Skeletal muscle satellite cell (primary cell): ENCODE measurements around the gene CLMP.

ENCODE experiments used
- H3K27me3 ChIP-seq: 2 replicates; pipeline ENCODE4 v1.7.0; 2013; ENCODE audit warnings: low read length; ENCODE audit not compliant: control insufficient read depth, insufficient read depth
- H3K36me3 ChIP-seq: 2 replicates; pipeline ENCODE4 v1.7.0; 2013; ENCODE audit warnings: mild to moderate bottlenecking, control low read depth, low read length; ENCODE audit not compliant: insufficient read depth
- H3K4me1 ChIP-seq: 2 replicates; pipeline ENCODE4 v1.7.0; 2013; ENCODE audit warnings: low read length; ENCODE audit not compliant: control insufficient read depth, insufficient read depth
- H3K4me2 ChIP-seq: 2 replicates; pipeline ENCODE4 v1.7.0; 2013; ENCODE audit warnings: mild to moderate bottlenecking, low read length
- H3K4me3 ChIP-seq: 2 replicates; pipeline ENCODE4 v1.7.0; 2013; ENCODE audit warnings: low read length
- H3K9ac ChIP-seq: 2 replicates; pipeline ENCODE4 v1.7.0; 2013; ENCODE audit warnings: mild to moderate bottlenecking, low read depth, low read length, moderate library complexity
- H3K9me3 ChIP-seq: replicated peaks from 2 replicates; pipeline ENCODE4 v1.7.0; 2013; ENCODE audit warnings: mild to moderate bottlenecking, control low read depth, low read length

Gene CLMP

GRCh38 chr11:123202155-123203151 lies 7.4 kb upstream of the CLMP start:
- H3K9ac ChIP-seq = no peak overlapping the region
- H3K36me3 ChIP-seq = no peaks in the 10 kb centered on the region
- H3K4me3 ChIP-seq = no peak overlapping the region
- H3K4me2 ChIP-seq = peak overlapping the region; percentile 42
- H3K4me1 ChIP-seq = peaks cover 35% of the 10 kb centered on the region
- H3K27me3 ChIP-seq = no peaks in the 10 kb centered on the region
- no peaks in the 10 kb centered on the region for H3K9me3 ChIP-seq

- H3K36me3 ChIP-seq = no peaks in the 10 kb centered on the region
- no peaks in the 10 kb centered on the region for H3K9me3 ChIP-seq
- no peaks in the 10 kb centered on the region for H3K27me3 ChIP-seq
- no peak overlapping the region for H3K9ac ChIP-seq
- H3K4me1 ChIP-seq = peaks cover 57% of the 10 kb centered on the region
- H3K4me2 ChIP-seq = no peak overlapping the region
- H3K4me3 ChIP-seq = no peak overlapping the region
Observed at GRCh38 chr11:123200264-123200663, 5.2 kb upstream of the CLMP start.

- H3K9ac ChIP-seq = peak overlapping the region; percentile 39
- peak overlapping the region; percentile 54 for H3K4me2 ChIP-seq
- H3K4me3 ChIP-seq = no peak overlapping the region
- H3K4me1 ChIP-seq = peaks cover 58% of the 10 kb centered on the region
- H3K9me3 ChIP-seq = no peaks in the 10 kb centered on the region
- peaks cover 14% of the 10 kb centered on the region for H3K36me3 ChIP-seq
- no peaks in the 10 kb centered on the region for H3K27me3 ChIP-seq
Observed at GRCh38 chr11:123197711-123198110, 2.7 kb upstream of the CLMP start.

- H3K27me3 ChIP-seq = no peaks in the 10 kb centered on the region
- peak overlapping the region; percentile 81 for H3K4me3 ChIP-seq
- H3K4me1 ChIP-seq = peaks cover 60% of the 10 kb centered on the region
- peak overlapping the region; percentile 99 for H3K4me2 ChIP-seq
- peaks cover 24% of the 10 kb centered on the region for H3K36me3 ChIP-seq
- H3K9me3 ChIP-seq = no peaks in the 10 kb centered on the region
- peak overlapping the region; percentile 93 for H3K9ac ChIP-seq
Observed at GRCh38 chr11:123196060-123196714, 1.1 kb upstream of the CLMP start.

DNA sequence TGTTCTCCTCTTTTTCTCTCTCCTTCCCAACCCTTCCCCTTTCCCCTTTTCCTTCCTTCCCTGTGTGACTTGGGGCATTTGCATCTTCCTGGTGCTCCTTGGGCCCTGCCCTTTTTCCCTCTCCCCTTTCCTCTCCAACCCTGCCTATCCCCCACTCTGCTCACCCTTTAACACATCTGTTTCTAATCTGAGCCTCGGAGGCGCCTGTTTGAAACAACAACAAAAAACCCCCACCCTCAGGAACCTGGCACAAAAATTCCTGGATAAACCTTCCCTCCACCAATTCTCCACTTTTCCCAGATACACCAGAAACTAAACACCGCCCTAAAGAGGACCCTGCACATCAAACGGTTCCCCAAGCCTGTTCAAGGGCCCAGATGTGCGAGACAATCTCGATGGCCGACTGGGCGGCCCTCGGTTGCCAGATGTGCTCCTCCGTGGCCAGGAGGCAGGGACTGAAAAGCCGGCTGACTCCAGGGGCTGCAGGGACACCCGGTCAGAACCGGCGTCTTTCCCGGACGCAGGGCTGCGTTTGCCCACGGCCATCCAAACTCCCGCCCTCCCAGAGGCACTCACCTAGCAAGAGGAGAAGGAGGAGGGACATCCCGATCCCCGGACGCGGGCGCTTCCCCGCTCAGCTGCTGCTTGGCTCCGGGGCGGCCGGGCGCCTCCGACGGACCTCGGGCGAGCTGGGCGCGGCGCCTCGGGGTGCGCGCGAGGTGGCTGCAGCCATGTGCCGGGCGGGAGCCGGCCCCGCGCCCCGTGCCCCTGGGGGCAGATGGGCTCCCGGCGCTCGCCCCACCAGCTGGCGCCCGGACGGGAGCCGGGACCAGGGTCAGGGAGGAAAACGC lies 486 bp downstream of the CLMP start:
- Histone ChIP-seq H3K36me3 (peaks cover 32% of the 10 kb centered on the region), H3K9me3 (no peaks in the 10 kb centered on the region), H3K27me3 (no peaks in the 10 kb centered on the region), H3K4me1 (peaks cover 67% of the 10 kb centered on the region), H3K4me2 (peak overlapping the region; percentile 99), H3K9ac (peak overlapping the region; percentile 93), H3K4me3 (peak overlapping the region; percentile 81)

- Histone ChIP-seq H3K9ac (peak overlapping the region; percentile 93), H3K4me3 (peak overlapping the region; percentile 81), H3K9me3 (no peaks in the 10 kb centered on the region), H3K36me3 (peaks cover 38% of the 10 kb centered on the region), H3K4me2 (peak overlapping the region; percentile 99), H3K4me1 (peaks cover 75% of the 10 kb centered on the region), H3K27me3 (no peaks in the 10 kb centered on the region)
Observed at GRCh38 chr11:123193742-123194141, 1.3 kb downstream of the CLMP start.

DNA sequence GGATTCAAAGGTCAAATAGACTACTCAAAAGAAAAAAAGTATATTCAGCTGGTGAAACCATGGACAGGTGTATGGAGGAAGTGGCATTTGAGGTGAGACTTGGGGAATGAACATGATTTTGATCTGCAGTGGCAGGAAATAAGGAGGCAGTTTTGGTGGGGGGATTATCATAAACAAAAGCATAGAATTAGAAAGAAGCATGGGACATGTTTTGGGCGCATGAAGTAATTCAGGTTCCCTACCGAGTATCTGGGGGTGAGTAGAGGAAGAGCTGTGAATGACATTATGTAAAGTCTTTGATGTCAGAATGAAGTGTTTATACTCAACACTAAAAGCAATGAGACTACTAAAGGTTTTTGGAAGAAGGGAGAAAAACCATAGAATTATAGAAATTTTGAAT lies 3.1 kb downstream of the CLMP start:
- peaks cover 42% of the 10 kb centered on the region for H3K36me3 ChIP-seq
- no peaks in the 10 kb centered on the region for H3K9me3 ChIP-seq
- H3K27me3 ChIP-seq = no peaks in the 10 kb centered on the region
- peak overlapping the region; percentile 93 for H3K9ac ChIP-seq
- H3K4me1 ChIP-seq = peaks cover 78% of the 10 kb centered on the region
- peak overlapping the region; percentile 81 for H3K4me3 ChIP-seq
- peak overlapping the region; percentile 99 for H3K4me2 ChIP-seq

DNA sequence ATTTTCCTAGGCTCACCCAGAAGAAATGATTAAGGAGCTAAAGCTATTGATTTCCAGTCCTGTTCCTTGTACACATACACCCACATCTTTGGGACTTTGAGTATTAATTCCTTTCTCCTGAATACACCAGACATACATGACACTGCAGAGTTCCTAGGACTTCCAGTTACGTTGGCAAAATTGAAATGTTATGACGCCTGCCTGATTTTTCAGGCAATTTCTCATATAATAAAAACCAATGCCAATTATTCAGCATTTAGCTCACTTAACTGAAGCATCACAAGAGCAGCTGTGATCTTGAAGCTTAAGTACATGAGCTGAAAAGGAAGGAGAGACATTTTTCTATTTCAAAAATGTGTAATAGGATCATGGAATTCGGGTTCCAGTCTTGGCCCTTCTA lies 4.5 kb downstream of the CLMP start:
- Histone ChIP-seq H3K36me3 (peaks cover 54% of the 10 kb centered on the region), H3K4me3 (peak overlapping the region; percentile 5), H3K4me2 (peak overlapping the region; percentile 99), H3K4me1 (peaks cover 78% of the 10 kb centered on the region), H3K27me3 (no peaks in the 10 kb centered on the region), H3K9ac (peak overlapping the region; percentile 64), H3K9me3 (no peaks in the 10 kb centered on the region)

DNA sequence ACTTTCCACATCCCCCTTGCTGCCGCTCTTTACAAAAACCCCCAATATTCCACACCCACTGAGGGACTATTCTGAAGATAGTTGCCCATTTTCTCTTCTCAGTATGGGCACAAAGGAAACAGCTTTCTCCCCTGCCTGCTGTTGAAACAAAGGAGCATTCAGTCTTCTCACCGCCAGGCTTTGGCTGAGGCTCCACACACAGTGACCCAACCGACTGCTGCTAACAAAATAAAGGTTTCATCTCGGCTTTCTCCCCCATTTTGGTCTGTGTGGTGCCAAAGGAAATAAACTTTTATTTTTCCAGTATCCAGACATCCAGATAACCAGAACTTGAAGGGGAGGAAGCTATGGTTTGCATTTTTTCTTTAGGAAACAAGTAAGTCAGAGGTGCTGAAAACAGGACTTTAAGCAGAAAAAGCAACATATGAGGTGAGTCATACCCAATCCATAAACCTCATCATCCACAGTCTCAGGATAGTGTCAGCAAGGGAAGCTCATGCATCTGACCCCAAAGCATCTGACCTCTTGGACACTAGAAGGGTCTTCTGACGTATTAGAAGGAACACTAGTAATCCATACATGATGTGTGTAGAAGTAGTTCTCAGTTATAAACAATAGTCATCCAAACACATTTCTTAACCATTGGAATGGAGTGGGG lies 6.4 kb downstream of the CLMP start:
- Histone ChIP-seq H3K4me2 (peak overlapping the region; percentile 79), H3K36me3 (peaks cover 61% of the 10 kb centered on the region), H3K4me1 (peaks cover 93% of the 10 kb centered on the region), H3K9me3 (no peaks in the 10 kb centered on the region), H3K27me3 (no peaks in the 10 kb centered on the region), H3K4me3 (peak overlapping the region; percentile 58), H3K9ac (peak overlapping the region; percentile 81)

DNA sequence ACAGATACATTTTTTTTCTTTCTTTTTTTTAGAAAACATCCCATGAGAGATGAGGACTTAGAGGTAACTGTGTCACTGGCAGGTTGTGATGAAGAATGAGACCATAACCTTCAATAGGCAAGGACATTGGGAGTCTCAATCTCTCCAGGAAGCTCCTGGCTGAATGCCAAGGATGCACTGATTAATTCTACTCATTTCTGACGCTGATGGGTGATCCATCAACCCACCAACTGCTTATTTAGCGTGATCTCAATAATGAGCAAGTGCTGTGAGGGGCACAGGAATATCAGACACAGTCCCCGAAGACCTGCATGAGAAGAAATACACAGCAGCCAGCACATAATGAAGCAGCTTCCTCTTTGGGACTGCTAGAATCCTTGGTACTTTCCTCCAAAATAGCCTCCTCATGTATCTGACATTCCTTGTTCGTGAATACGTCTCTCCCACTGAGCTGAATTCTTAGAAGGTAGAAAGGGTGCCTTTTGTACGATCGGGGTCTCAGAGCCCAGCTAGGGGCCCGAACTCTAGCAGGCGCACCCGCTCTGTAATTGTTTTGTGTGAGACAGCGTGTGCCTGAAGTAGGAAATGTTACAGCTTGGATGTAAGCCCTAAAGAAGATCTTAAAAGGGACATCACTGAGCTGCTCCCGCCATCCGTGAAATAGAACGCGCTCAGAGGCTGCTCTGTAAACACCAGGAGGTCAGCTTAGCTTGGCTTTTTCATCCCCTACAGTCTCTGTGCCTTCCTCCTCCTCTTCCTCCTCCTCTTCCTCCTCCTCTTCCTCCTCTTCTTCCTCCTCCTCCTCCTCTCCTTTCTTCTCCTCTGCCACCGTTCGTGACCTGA lies 7.2 kb downstream of the CLMP start:
- peak overlapping the region; percentile 58 for H3K4me3 ChIP-seq
- peaks cover 59% of the 10 kb centered on the region for H3K36me3 ChIP-seq
- peak overlapping the region; percentile 79 for H3K4me2 ChIP-seq
- H3K4me1 ChIP-seq = peaks cover 94% of the 10 kb centered on the region
- H3K9me3 ChIP-seq = no peaks in the 10 kb centered on the region
- H3K27me3 ChIP-seq = no peaks in the 10 kb centered on the region
- H3K9ac ChIP-seq = peak overlapping the region; percentile 81
